GM23338 (cell line): ENCODE data around the gene EMC1. TPM values are rescaled to one million over a fixed set of nuclear protein-coding genes. Genes with fewer than 3 reads are reported as not detected.

Experiments used
- ATAC-seq: fragments of 200-7000 bp; cut with Tn5 transposase; 3 replicates; pipeline ENCODE4 v1.9.1; 2020
- DNase-seq: peaks from one replicate; pipeline ENCODE4 v3.0.0-alpha.2; 2015; ENCODE audit warnings: low spot score
- H2AFZ ChIP-seq: fragments of 200-600 bp; sonication (generic); 2 replicates; pipeline ENCODE4 v1.8.0; 2016; ENCODE audit warnings: antibody characterized with exemption, mild to moderate bottlenecking, moderate library complexity
- H3F3A ChIP-seq: fragments of 200-600 bp; sonication (generic); replicated peaks from 2 replicates; pipeline ENCODE4 v1.8.0; 2017; ENCODE audit warnings: antibody characterized with exemption, mixed run types, low read depth
- H3K27ac ChIP-seq: fragments of 200-600 bp; sonication (generic); 2 replicates; pipeline ENCODE4 v1.6.1; 2016; ENCODE audit warnings: low read depth
- H3K27me3 ChIP-seq: fragments of 200-600 bp; sonication (generic); 2 replicates; pipeline ENCODE4 v1.8.0; 2016; ENCODE audit warnings: mild to moderate bottlenecking, mixed run types, moderate library complexity; ENCODE audit not compliant: insufficient read depth
- H3K36me3 ChIP-seq: fragments of 200-600 bp; sonication (generic); 2 replicates; pipeline ENCODE4 v1.8.0; 2016; ENCODE audit warnings: mild to moderate bottlenecking; ENCODE audit not compliant: insufficient read depth
- H3K4me1 ChIP-seq: fragments of 200-600 bp; sonication (generic); 2 replicates; pipeline ENCODE4 v1.8.0; 2016; ENCODE audit warnings: mild to moderate bottlenecking, moderate library complexity; ENCODE audit not compliant: insufficient read depth
- H3K4me2 ChIP-seq: fragments of 200-600 bp; sonication (generic); 2 replicates; pipeline ENCODE4 v1.7.1; 2017; ENCODE audit warnings: mixed run types
- H3K4me3 ChIP-seq: fragments of 200-600 bp; sonication (generic); 2 replicates; pipeline ENCODE4 v1.6.1; 2016; ENCODE audit warnings: mixed run types
- H3K79me2 ChIP-seq: fragments of 200-600 bp; sonication (generic); replicated peaks from 2 replicates; pipeline ENCODE4 v1.8.0; 2017; ENCODE audit warnings: mild to moderate bottlenecking; ENCODE audit not compliant: insufficient read depth
- H3K9me2 ChIP-seq: fragments of 200-600 bp; sonication (generic); 2 replicates; pipeline ENCODE4 v1.8.0; 2017; ENCODE audit not compliant: insufficient read depth
- H4K20me1 ChIP-seq: fragments of 200-600 bp; sonication (generic); replicated peaks from 2 replicates; pipeline ENCODE4 v1.8.0; 2017; ENCODE audit warnings: mild to moderate bottlenecking; ENCODE audit not compliant: insufficient read depth
- H3K27ac Mint-ChIP-seq: 2 replicates; pipeline ENCODE4 v1.8.0; 2020; ENCODE audit warnings: inconsistent platforms, mild to moderate bottlenecking, moderate library complexity, mixed read lengths
- H3K27me3 Mint-ChIP-seq: 3 replicates; pipeline ENCODE4 v1.8.0; 2022; ENCODE audit warnings: low read depth, mild to moderate bottlenecking, moderate library complexity, mixed read lengths, inconsistent platforms; ENCODE audit not compliant: insufficient read depth, poor library complexity
- H3K36me3 Mint-ChIP-seq: 3 replicates; pipeline ENCODE4 v1.8.0; 2021; ENCODE audit warnings: low read depth, mild to moderate bottlenecking, inconsistent platforms, moderate library complexity, mixed read lengths
- H3K4me1 Mint-ChIP-seq: 3 replicates; pipeline ENCODE4 v1.8.0; 2020; ENCODE audit warnings: mild to moderate bottlenecking, inconsistent platforms, mixed read lengths
- H3K4me3 Mint-ChIP-seq: 3 replicates; pipeline ENCODE4 v1.8.0; 2021; ENCODE audit warnings: moderate library complexity, mild to moderate bottlenecking, inconsistent platforms, mixed read lengths
- H3K9me3 Mint-ChIP-seq: 3 replicates; pipeline ENCODE4 v1.8.0; 2020; ENCODE audit warnings: moderate library complexity, mild to moderate bottlenecking, inconsistent platforms, mixed read lengths
- ZNF462 ChIP-seq: fragments of 250-450 bp; sonication (Bioruptor Pico); IDR thresholded peaks from 2 replicates; pipeline ENCODE4 v1.5.0; 2020; ENCODE audit warnings: mild to moderate bottlenecking, moderate library complexity
- polyA plus RNA-seq: library from polyadenylated mRNA; unstranded; fragments of >200 nt; fragmentation: Nextera tagmentation; extraction: Ambion mirVana; gene quantifications from 2 replicates; pipeline ENCODE4 v1.2.1, GENCODE V29; 2016
- total RNA-seq: library from RNA; depleted of rRNA; stranded (reverse); fragments of >200 nt; shearing (Covaris generic); gene quantifications from 2 replicates; pipeline ENCODE4 v1.2.3, GENCODE V29; 2014; rRNA removed
- TF ChIP-seq, protein P1 (sequence below): IDR thresholded peaks from one replicate; pipeline ENCODE4 v1.6.1; 2018; ENCODE audit warnings: antibody characterized with exemption; ENCODE audit not compliant: unreplicated experiment
- TF ChIP-seq, protein P2 (sequence below): IDR thresholded peaks from 2 replicates; pipeline ENCODE4 v1.6.1; 2016; ENCODE audit warnings: antibody characterized with exemption

The EMC1 gene
- total and polyA plus RNA-seq, 2 experiments from 2014 or later = 17.6 to 53.0 TPM

DNA sequence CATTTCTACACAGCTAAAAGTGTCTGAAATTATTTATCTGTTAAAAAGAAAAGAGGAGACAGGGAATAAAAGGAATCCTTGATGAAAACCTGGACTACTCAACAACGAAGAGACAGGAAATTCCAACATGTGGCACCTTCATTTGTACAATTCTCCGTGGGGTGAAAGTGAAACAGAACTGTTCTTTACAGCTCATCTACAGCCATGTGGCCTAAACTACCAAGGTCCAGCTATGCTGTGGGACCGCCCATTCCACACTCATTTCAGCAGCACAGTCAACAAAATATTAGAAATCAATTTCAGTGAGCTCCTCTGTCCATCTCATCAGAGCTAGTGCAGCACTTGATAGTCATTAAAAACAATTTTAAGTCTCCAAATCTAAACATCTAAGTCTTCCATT is 85.3 kb downstream of the EMC1 start:
- ATAC-seq (no peak), DNase-seq (no peak)
- H3K4me3 Mint-ChIP-seq = no peak overlapping the region
- H3K9me3 Mint-ChIP-seq = no peaks in the 10 kb centered on the region
- no peaks in the 10 kb centered on the region for H3K4me1 ChIP-seq
- no peaks in the 10 kb centered on the region for H3K9me2 ChIP-seq
- H3K27me3 Mint-ChIP-seq = peaks cover 3% of the 10 kb centered on the region
- peaks cover 98% of the 10 kb centered on the region for H3K36me3 Mint-ChIP-seq
- no peaks in the 10 kb centered on the region for H3K27me3 ChIP-seq
- 0 out of 2 replicates have a peak, but pooled peaks cover 3% of the 10 kb centered on the region for H3F3A ChIP-seq
- H3K27ac ChIP-seq = no peak overlapping the region
- H4K20me1 ChIP-seq = peaks cover 47% of the 10 kb centered on the region
- H3K4me3 ChIP-seq = no peak overlapping the region
- H3K4me2 ChIP-seq = no peak overlapping the region
- H3K4me1 Mint-ChIP-seq = no peaks in the 10 kb centered on the region
- H3K27ac Mint-ChIP-seq = no peak overlapping the region
- H3K36me3 ChIP-seq = peaks cover 96% of the 10 kb centered on the region
- no peak for TF ChIP-seq ZNF462
- TF ChIP-seq, protein P1, sequence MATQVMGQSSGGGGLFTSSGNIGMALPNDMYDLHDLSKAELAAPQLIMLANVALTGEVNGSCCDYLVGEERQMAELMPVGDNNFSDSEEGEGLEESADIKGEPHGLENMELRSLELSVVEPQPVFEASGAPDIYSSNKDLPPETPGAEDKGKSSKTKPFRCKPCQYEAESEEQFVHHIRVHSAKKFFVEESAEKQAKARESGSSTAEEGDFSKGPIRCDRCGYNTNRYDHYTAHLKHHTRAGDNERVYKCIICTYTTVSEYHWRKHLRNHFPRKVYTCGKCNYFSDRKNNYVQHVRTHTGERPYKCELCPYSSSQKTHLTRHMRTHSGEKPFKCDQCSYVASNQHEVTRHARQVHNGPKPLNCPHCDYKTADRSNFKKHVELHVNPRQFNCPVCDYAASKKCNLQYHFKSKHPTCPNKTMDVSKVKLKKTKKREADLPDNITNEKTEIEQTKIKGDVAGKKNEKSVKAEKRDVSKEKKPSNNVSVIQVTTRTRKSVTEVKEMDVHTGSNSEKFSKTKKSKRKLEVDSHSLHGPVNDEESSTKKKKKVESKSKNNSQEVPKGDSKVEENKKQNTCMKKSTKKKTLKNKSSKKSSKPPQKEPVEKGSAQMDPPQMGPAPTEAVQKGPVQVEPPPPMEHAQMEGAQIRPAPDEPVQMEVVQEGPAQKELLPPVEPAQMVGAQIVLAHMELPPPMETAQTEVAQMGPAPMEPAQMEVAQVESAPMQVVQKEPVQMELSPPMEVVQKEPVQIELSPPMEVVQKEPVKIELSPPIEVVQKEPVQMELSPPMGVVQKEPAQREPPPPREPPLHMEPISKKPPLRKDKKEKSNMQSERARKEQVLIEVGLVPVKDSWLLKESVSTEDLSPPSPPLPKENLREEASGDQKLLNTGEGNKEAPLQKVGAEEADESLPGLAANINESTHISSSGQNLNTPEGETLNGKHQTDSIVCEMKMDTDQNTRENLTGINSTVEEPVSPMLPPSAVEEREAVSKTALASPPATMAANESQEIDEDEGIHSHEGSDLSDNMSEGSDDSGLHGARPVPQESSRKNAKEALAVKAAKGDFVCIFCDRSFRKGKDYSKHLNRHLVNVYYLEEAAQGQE = no peak
- TF ChIP-seq, protein P2, sequence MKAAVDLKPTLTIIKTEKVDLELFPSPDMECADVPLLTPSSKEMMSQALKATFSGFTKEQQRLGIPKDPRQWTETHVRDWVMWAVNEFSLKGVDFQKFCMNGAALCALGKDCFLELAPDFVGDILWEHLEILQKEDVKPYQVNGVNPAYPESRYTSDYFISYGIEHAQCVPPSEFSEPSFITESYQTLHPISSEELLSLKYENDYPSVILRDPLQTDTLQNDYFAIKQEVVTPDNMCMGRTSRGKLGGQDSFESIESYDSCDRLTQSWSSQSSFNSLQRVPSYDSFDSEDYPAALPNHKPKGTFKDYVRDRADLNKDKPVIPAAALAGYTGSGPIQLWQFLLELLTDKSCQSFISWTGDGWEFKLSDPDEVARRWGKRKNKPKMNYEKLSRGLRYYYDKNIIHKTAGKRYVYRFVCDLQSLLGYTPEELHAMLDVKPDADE = no peak
- H2AFZ ChIP-seq = no peak overlapping the region
- H3K79me2 ChIP-seq = peaks cover 3% of the 10 kb centered on the region; the same call in 1 of the 2 replicates

Other genes starting within 250 kb of the EMC1 start
- gene UBR4, start 41.3 kb downstream of the EMC1 start, total RNA-seq = 196 and 230 TPM in 2 replicates
- gene UBR4, start 41.3 kb downstream of the EMC1 start, polyA plus RNA-seq = 111 TPM in 2 replicates
- 47.1 and 54.2 TPM in 2 replicates for gene MRTO4, start 281 bp upstream of the EMC1 start, total RNA-seq
- 77.3 and 88.5 TPM in 2 replicates for gene MRTO4, start 281 bp upstream of the EMC1 start, polyA plus RNA-seq
- gene AKR7A3, start 37.2 kb upstream of the EMC1 start, total RNA-seq = 0.14 TPM in 1 of 2 replicates, not detected in the other
- 0.24 and 0.86 TPM in 2 replicates for gene AKR7A3, start 37.2 kb upstream of the EMC1 start, polyA plus RNA-seq
- gene AKR7A2, start 60.6 kb upstream of the EMC1 start, total RNA-seq = 53.6 and 60.0 TPM in 2 replicates
- 18.2 and 20.8 TPM in 2 replicates for gene AKR7A2, start 60.6 kb upstream of the EMC1 start, polyA plus RNA-seq
- 19.7 and 24.4 TPM in 2 replicates for gene SLC66A1, start 60.8 kb upstream of the EMC1 start, total RNA-seq
- gene SLC66A1, start 60.8 kb upstream of the EMC1 start, polyA plus RNA-seq = 6.9 and 8.6 TPM in 2 replicates
- gene CAPZB, start 234.0 kb upstream of the EMC1 start, total RNA-seq = 183 and 195 TPM in 2 replicates
- gene CAPZB, start 234.0 kb upstream of the EMC1 start, polyA plus RNA-seq = 320 and 348 TPM in 2 replicates